ENCODE results near the gene UNC80.

DNA sequence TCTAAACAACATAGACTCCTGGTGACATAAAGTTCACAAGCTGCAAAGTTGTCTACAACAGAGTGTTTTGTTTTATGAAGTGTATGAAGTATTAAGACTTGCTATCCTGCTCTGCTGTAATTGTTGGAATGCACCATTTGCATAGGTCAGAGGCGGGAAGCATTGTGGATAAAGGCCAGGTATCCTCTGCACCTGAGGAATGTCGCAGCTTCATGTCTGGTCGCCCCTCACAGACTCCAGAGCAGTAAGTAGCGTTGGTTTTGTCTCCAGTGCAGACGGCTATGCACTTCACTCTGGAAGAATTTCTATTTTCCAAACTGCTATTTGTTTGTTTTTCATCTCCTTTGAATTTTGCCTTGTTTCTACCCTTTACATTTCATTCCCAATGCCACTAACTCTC lies 63.1 kb downstream of the UNC80 start:
- TF ChIP-seq, protein P1, sequence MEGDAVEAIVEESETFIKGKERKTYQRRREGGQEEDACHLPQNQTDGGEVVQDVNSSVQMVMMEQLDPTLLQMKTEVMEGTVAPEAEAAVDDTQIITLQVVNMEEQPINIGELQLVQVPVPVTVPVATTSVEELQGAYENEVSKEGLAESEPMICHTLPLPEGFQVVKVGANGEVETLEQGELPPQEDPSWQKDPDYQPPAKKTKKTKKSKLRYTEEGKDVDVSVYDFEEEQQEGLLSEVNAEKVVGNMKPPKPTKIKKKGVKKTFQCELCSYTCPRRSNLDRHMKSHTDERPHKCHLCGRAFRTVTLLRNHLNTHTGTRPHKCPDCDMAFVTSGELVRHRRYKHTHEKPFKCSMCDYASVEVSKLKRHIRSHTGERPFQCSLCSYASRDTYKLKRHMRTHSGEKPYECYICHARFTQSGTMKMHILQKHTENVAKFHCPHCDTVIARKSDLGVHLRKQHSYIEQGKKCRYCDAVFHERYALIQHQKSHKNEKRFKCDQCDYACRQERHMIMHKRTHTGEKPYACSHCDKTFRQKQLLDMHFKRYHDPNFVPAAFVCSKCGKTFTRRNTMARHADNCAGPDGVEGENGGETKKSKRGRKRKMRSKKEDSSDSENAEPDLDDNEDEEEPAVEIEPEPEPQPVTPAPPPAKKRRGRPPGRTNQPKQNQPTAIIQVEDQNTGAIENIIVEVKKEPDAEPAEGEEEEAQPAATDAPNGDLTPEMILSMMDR (IDR thresholded peaks at IDR 0.05): no peak
- no peak for TF ChIP-seq POLR2AphosphoS5 (IDR thresholded peaks at IDR 0.05)
- TF ChIP-seq POLR2A (IDR thresholded peaks at IDR 0.05): no peak
- TF ChIP-seq EP300 (IDR thresholded peaks at IDR 0.05): no peak

Data from gastroesophageal sphincter (tissue), 3 donors.